Measurements from ENCODE around the gene PTGER1. TPM values are rescaled to one million over a fixed set of nuclear protein-coding genes. Genes with fewer than 3 reads are reported as not detected.
A peak's percentile ranks its signal among the peaks of the same experiment; 100 is the strongest.
"Not testable (repeated sequence)": the region's sequence is repeated elsewhere in the genome, so short reads cannot be mapped to it uniquely, and the experiment has no call there.

PTGER1 gene
- total RNA-seq, 1 experiment from 2014 or later = 0.24 TPM

- no peak for DNase-seq (ENCODE audit: low read depth)
- in situ Hi-C loops (cut with HindIII; ENCODE audit: low pct_unique_long_range_greater_than_20kb, low sequenced_read_pairs) = no loop called here
Observed at GRCh38 chr19:14459703-14460102, 15.5 kb downstream of the PTGER1 start.

- DNase-seq (ENCODE audit: low read depth); in situ Hi-C loops (cut with HindIII; ENCODE audit: low pct_unique_long_range_greater_than_20kb, low sequenced_read_pairs): not testable (repeated sequence)
Observed at GRCh38 chr19:14452303-14452702, 22.9 kb downstream of the PTGER1 start.

- in situ Hi-C loops (cut with HindIII; ENCODE audit: low pct_unique_long_range_greater_than_20kb, low sequenced_read_pairs) = no loop called here
Observed at GRCh38 chr19:14450876-14451275, 24.3 kb downstream of the PTGER1 start.

GRCh38 chr19:14450168-14450874, 24.8 kb downstream of the PTGER1 start:
- DNase-seq (ENCODE audit: low read depth) = peak; percentile 91
- in situ Hi-C loops (cut with HindIII; ENCODE audit: low pct_unique_long_range_greater_than_20kb, low sequenced_read_pairs) = no loop called here

More at GRCh38 chr19:14450876-14451275, 24.3 kb downstream of the PTGER1 start:
- no peak for DNase-seq (ENCODE audit: low read depth)

GRCh38 chr19:14449321-14449720, 25.8 kb downstream of the PTGER1 start:
- peak; percentile 85 for DNase-seq (ENCODE audit: low read depth)
- in situ Hi-C loops (cut with HindIII; ENCODE audit: low pct_unique_long_range_greater_than_20kb, low sequenced_read_pairs) = no loop called here

- in situ Hi-C loops (cut with HindIII; ENCODE audit: low pct_unique_long_range_greater_than_20kb, low sequenced_read_pairs) = no loop called here
- no peak for DNase-seq (ENCODE audit: low read depth)
Observed at GRCh38 chr19:14446336-14447036, 28.7 kb downstream of the PTGER1 start.

GRCh38 chr19:14443632-14444216, 31.4 kb downstream of the PTGER1 start:
- DNase-seq (ENCODE audit: low read depth) = no peak
- in situ Hi-C loops (cut with HindIII; ENCODE audit: low pct_unique_long_range_greater_than_20kb, low sequenced_read_pairs) = no loop called here

- in situ Hi-C loops (cut with HindIII; ENCODE audit: low pct_unique_long_range_greater_than_20kb, low sequenced_read_pairs) = no loop called here
- no peak for DNase-seq (ENCODE audit: low read depth)
Observed at GRCh38 chr19:14442891-14443631, 32.1 kb downstream of the PTGER1 start.

- no peak for DNase-seq (ENCODE audit: low read depth)
- in situ Hi-C loops (cut with HindIII; ENCODE audit: low pct_unique_long_range_greater_than_20kb, low sequenced_read_pairs) = no loop called here
Observed at GRCh38 chr19:14441041-14441938, 33.9 kb downstream of the PTGER1 start.

- DNase-seq (ENCODE audit: low read depth) = no peak
- in situ Hi-C loops (cut with HindIII; ENCODE audit: low pct_unique_long_range_greater_than_20kb, low sequenced_read_pairs) = no loop called here
Observed at GRCh38 chr19:14440049-14440448, 35.1 kb downstream of the PTGER1 start.

- DNase-seq (ENCODE audit: low read depth) = no peak
- in situ Hi-C loops (cut with HindIII; ENCODE audit: low pct_unique_long_range_greater_than_20kb, low sequenced_read_pairs) = no loop called here
Observed at GRCh38 chr19:14439014-14439413, 36.1 kb downstream of the PTGER1 start.

- in situ Hi-C loops (cut with HindIII; ENCODE audit: low pct_unique_long_range_greater_than_20kb, low sequenced_read_pairs) = no loop called here
- DNase-seq (ENCODE audit: low read depth) = no peak
Observed at GRCh38 chr19:14437578-14438140, 37.5 kb downstream of the PTGER1 start.

- in situ Hi-C loops (cut with HindIII; ENCODE audit: low pct_unique_long_range_greater_than_20kb, low sequenced_read_pairs) = no loop called here
- no peak for DNase-seq (ENCODE audit: low read depth)
Observed at GRCh38 chr19:14435320-14436050, 39.7 kb downstream of the PTGER1 start.

- peak; percentile 98 for DNase-seq (ENCODE audit: low read depth)
- in situ Hi-C loops (cut with HindIII; ENCODE audit: low pct_unique_long_range_greater_than_20kb, low sequenced_read_pairs) = no loop called here
Observed at GRCh38 chr19:14434543-14435319, 40.4 kb downstream of the PTGER1 start.

- in situ Hi-C loops (cut with HindIII; ENCODE audit: low pct_unique_long_range_greater_than_20kb, low sequenced_read_pairs) = no loop called here
- DNase-seq (ENCODE audit: low read depth) = peak; percentile 71
Observed at GRCh38 chr19:14433554-14434501, 41.3 kb downstream of the PTGER1 start.

Data from Caki2 (cell line).